ENCODE measurements around the gene TECR. TPM values are rescaled to one million over a fixed set of nuclear protein-coding genes. Genes with fewer than 3 reads are reported as not detected.
"Not testable (repeated sequence)": the region's sequence is repeated elsewhere in the genome, so short reads cannot be mapped to it uniquely, and the experiment has no call there.

TECR gene
- total RNA-seq, 2 donors from 2014 or later, result 60.3 to 63.9 TPM

DNA sequence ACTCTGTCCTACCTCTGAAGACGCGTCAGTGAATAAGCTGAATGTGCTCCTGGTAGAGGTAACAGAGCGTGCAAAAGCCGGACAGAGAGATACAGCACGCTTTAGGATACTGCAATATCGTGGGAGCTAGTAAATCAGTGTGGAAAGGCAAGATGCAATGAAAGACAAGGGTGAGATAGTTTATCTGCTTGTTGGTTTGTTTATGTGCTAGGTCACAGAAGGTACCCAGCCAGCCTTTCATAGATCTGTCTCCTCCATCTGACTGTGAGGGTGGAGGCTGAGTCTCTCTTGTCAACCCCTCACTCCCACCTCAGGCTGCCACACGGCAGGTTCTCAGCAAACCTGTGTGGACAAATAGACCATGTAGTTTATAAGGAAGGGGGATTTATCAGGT is 32.6 kb upstream of the TECR start:
- Histone ChIP-seq H3K4me3 (peak overlapping the region in 1 of 2 donors; percentile 93), H3K27ac (peak overlapping the region; percentile 65 to 71), H3K9me3 (no peaks in the 10 kb centered on the region), H3K4me1 (peaks cover 0 to 31% of the 10 kb centered on the region in 2 donors), H3K27me3 (no peaks in the 10 kb centered on the region), H3K36me3 (no peaks in the 10 kb centered on the region)
- TF ChIP-seq, protein P1, sequence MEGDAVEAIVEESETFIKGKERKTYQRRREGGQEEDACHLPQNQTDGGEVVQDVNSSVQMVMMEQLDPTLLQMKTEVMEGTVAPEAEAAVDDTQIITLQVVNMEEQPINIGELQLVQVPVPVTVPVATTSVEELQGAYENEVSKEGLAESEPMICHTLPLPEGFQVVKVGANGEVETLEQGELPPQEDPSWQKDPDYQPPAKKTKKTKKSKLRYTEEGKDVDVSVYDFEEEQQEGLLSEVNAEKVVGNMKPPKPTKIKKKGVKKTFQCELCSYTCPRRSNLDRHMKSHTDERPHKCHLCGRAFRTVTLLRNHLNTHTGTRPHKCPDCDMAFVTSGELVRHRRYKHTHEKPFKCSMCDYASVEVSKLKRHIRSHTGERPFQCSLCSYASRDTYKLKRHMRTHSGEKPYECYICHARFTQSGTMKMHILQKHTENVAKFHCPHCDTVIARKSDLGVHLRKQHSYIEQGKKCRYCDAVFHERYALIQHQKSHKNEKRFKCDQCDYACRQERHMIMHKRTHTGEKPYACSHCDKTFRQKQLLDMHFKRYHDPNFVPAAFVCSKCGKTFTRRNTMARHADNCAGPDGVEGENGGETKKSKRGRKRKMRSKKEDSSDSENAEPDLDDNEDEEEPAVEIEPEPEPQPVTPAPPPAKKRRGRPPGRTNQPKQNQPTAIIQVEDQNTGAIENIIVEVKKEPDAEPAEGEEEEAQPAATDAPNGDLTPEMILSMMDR (IDR thresholded peaks at IDR 0.05), result no peak
- no peak for DNase-seq (ENCODE audit: low spot score)

DNA sequence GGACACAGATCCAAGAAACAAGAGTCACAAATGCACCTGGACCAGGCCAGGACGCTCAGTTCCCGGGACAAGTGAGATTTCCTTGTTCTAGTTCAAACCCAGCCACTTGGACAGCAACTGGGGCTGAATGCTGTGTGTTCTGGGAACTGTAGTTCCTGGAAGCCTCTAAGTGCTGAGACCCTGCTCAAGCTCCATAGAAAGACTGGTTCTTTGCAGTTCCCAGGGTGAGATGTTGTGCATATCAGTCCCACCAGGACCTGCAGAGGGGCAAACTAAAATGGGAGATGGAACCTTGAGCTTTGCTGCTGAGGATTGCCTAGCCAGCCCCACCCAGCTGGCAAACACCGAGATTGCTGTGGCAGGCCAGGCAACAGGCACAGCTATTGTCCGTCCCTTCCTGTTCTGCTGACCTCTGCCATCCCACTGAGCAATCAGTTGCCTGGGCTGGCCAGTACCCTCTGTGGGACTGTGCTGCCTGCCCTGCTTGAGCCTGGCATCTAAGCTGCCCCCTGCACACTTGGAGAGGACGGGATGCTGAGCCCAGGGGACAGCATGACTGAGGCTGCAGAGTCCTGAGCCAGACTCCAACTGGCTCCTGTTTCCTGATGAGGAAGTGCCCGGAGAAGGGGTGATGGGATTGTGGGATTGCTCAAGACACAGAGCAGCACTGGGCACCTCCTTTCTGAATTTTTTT is 32.0 kb upstream of the TECR start:
- no peak overlapping the region for H3K4me3 ChIP-seq
- peaks cover 0 to 31% of the 10 kb centered on the region in 2 donors for H3K4me1 ChIP-seq
- H3K9me3 ChIP-seq, result no peaks in the 10 kb centered on the region
- H3K36me3 ChIP-seq, result no peaks in the 10 kb centered on the region
- TF ChIP-seq, protein P1 (IDR thresholded peaks at IDR 0.05), result no peak
- peak overlapping the region; percentile 65 to 71 for H3K27ac ChIP-seq
- DNase-seq (ENCODE audit: low spot score), result peak; percentile 68
- no peaks in the 10 kb centered on the region for H3K27me3 ChIP-seq

DNA sequence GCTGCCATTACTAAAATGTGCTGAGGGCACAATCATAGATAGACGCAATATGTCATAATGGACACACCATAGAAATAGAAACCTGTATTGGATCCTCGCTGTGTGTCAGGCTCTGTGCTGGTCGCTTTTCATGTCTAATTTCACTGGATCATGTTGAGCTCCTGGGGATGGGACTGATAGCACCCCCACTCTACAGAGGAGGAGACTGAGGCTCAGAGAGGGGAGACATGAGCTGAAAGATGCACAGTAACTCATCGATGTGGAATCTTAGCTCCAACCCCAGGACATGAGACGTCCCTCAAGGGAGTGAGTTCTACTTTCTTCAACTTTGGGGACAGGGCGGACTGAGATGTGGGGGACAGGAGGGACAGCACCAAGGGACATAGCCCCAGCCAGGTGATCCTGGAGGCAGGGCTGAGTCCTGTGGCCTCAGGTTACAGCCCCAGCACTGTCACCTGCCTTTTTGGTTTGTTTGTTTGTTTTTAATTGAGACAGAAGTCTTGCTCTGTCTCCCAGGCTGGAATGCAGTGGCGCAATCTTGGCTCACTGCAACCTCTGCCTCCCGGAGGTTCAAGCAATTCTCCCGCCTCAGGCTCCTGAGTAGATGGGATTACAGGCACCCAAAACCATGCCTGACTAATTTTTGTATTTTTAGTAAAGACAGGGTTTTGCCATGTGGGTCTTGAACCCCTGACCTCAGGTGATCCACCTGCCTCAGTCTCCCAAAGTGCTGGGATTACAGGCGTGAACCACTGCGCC is 26.9 kb upstream of the TECR start:
- peaks cover 0 to 2% of the 10 kb centered on the region in 2 donors for H3K4me1 ChIP-seq
- TF ChIP-seq, protein P1 (IDR thresholded peaks at IDR 0.05), result no peak
- H3K9me3 ChIP-seq, result no peaks in the 10 kb centered on the region
- H3K27me3 ChIP-seq, result no peaks in the 10 kb centered on the region
- no peak for DNase-seq (ENCODE audit: low spot score)
- no peak overlapping the region for H3K4me3 ChIP-seq
- H3K36me3 ChIP-seq, result no peaks in the 10 kb centered on the region
- H3K27ac ChIP-seq, result no peak overlapping the region

DNA sequence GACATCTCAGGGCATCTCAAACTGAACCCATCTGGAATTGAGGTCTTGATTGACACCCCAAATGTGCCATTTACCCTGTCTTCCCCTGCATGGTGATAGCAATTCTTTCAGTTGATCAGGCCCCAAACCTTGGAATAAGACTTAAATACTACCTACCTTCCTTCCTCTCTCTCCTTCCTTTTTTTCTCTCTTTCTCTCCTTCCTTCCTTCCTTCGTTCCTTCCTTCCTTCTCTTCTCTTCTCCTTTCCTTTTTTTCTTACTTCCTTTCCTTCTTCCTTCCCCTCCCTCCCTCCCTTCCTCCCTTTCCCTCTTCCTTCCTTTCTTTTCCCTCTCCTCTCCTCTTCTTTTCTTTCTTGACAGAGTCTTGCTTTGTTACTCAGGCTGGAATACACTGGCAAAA is 26.1 kb upstream of the TECR start:
- Histone ChIP-seq H3K27me3 (no peaks in the 10 kb centered on the region), H3K4me1 (no peaks in the 10 kb centered on the region), H3K9me3 (no peaks in the 10 kb centered on the region), H3K36me3 (no peaks in the 10 kb centered on the region), H3K4me3 (no peak overlapping the region), H3K27ac (no peak overlapping the region)
- TF ChIP-seq, protein P1 (IDR thresholded peaks at IDR 0.05), result no peak
- no peak for DNase-seq (ENCODE audit: low spot score)

DNA sequence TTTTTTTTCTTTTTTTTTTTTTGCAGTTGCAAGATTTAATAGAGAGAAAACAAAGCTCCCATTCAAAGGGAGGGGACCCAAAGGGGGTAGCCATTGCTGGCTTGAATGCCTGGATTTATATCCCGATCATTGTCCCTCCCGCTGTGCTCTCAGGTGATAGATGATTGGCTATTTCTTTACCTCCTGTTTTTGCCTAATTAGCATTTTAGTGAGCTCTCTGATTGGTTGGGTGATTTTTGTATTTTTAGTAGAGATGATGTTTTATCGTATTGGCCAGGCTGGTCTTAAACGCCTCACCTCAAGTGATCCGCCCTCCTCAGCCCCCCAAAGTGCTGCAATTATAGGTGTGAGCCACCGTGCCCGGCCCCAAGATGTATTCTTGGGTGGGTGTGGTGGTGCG is 24.8 kb upstream of the TECR start:
- not testable (repeated sequence) for H3K36me3 ChIP-seq; DNase-seq (ENCODE audit: low spot score); H3K4me1 ChIP-seq; H3K27me3 ChIP-seq; H3K27ac ChIP-seq; H3K4me3 ChIP-seq; H3K9me3 ChIP-seq

DNA sequence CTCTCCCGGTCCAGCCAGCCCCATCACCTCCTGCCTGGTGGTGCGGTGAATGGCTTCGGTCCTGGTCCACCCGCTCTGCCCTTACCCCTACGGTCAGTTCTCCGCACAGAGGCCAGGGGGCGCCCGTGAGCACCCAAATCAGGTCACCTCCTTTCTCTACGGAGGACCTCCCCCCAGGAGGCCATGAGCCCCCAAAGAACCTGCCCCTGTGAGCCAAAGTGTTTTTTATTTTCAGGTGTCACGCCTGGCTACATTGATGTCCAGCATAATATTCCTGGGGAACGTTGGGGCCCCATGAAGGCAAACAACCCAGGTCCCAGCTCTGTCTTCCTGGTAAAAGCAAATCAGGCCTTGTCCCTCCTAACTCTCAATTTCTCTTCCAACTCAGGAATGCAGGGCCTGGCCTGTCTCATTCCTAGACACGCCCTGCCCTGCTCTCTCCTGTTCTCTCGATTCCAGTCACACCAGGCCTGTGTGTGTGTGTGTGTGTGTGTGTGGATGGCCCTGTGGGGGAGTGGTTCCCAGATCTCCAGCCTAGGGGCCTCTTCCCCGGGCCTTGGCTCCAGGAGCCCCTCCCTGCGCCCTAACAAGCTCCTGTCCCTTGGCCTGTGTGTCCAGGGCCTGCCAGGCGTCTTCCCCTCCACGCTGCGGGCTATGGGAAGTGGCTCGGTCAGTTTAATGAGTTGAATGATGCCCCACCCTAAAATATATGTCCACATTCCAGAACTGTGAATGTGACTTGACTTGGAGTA is 23.7 kb upstream of the TECR start:
- H3K9me3 ChIP-seq, result no peaks in the 10 kb centered on the region
- TF ChIP-seq, protein P1 (IDR thresholded peaks at IDR 0.05), result peak; percentile 20 to 56
- H3K4me3 ChIP-seq, result no peak overlapping the region
- no peak overlapping the region for H3K27ac ChIP-seq
- no peak for DNase-seq (ENCODE audit: low spot score)
- no peaks in the 10 kb centered on the region for H3K36me3 ChIP-seq
- H3K27me3 ChIP-seq, result no peaks in the 10 kb centered on the region
- H3K4me1 ChIP-seq, result peaks cover 0 to 16% of the 10 kb centered on the region in 2 donors

All from right atrium auricular region (tissue), 2 donors.